Measurements from ENCODE around the gene ZMIZ2.
A peak's percentile ranks its signal among the peaks of the same experiment; 100 is the strongest.
"Not testable (repeated sequence)": the region's sequence is repeated elsewhere in the genome, so short reads cannot be mapped to it uniquely, and the experiment has no call there.

ZMIZ2 gene

GRCh38 chr7:44796504-44797328 is 48.1 kb downstream of the ZMIZ2 start, which contains the start of gene PPIA:
TSS of gene PPIA (plus strand) at chr7:44796681. CDS start at chr7:44796725, 44 bp downstream.
- TF ChIP-seq CTCF (IDR thresholded peaks at IDR 0.05; ENCODE audit: low read depth, low read length, missing control alignments) = no peak
- H3K4me3 ChIP-seq (ENCODE audit: low read depth, low read length) = peak within 1 kb of the TSS; percentile 69
- peak; percentile 96 for DNase-seq (ENCODE audit: low read depth)

GRCh38 chr7:44797329-44798258 is 48.9 kb downstream of the ZMIZ2 start:
- H3K4me3 ChIP-seq (ENCODE audit: low read depth, low read length) = peak overlapping the region; percentile 69
- TF ChIP-seq CTCF (IDR thresholded peaks at IDR 0.05; ENCODE audit: low read depth, low read length, missing control alignments) = peak; percentile 61
- peak; percentile 57 for DNase-seq (ENCODE audit: low read depth)

DNA sequence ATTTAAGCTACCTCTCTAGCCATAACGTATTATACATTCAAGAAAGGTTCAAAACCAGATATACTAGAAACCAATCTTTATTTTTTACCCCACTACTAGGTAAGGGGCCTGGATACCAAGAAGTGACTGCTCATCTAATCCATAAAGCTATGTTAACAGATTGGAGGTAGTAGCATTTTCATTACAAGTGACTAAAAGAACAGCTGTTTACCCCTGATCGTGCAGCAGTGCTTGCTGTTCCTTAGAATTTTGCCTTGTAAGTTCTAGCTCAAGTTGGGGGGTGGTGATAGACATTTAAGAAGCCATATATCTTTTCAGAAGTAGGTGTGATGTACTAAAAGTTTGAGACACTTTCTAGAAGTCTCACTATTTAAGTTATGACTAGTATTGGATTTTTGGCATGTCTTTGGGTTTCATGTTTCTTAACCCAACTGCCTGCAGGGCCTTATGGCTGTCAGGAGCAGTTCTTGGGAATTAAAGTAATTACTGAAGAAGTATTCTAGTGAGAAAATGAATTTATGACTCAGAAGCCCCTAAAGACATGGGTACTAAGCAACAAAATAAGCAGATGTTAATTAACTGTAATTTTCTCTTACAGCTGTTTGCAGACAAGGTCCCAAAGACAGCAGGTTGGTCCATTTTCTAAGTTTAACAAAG is 50.1 kb downstream of the ZMIZ2 start:
- peak overlapping the region; percentile 69 for H3K4me3 ChIP-seq (ENCODE audit: low read depth, low read length)
- TF ChIP-seq CTCF (IDR thresholded peaks at IDR 0.05; ENCODE audit: low read depth, low read length, missing control alignments) = no peak
- no peak for DNase-seq (ENCODE audit: low read depth)

- DNase-seq (ENCODE audit: low read depth) = no peak
- no peak overlapping the region for H3K4me3 ChIP-seq (ENCODE audit: low read depth, low read length)
- TF ChIP-seq CTCF (IDR thresholded peaks at IDR 0.05; ENCODE audit: low read depth, low read length, missing control alignments) = no peak
Measured at GRCh38 chr7:44799939-44800338, 51.3 kb downstream of the ZMIZ2 start.

DNA sequence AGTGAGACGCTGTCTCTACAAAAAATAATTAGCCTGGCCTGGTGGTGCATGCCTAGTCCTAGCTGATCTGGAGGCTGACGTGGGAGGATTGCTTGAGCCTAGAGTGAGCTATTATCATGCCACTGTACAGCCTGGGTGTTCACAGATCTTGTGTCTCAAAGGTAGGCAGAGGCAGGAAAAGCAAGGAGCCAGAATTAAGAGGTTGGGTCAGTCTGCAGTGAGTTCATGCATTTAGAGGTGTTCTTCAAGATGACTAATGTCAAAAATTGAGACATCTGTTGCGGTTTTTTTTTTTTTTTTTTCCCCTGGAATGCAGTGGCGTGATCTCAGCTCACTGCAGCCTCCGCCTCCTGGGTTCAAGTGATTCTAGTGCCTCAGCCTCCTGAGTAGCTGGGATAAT is 53.2 kb downstream of the ZMIZ2 start:
- H3K4me3 ChIP-seq (ENCODE audit: low read depth, low read length) = no peak overlapping the region
- no peak for TF ChIP-seq CTCF (IDR thresholded peaks at IDR 0.05; ENCODE audit: low read depth, low read length, missing control alignments)
- DNase-seq (ENCODE audit: low read depth) = no peak

- TF ChIP-seq CTCF (IDR thresholded peaks at IDR 0.05; ENCODE audit: low read depth, low read length, missing control alignments) = no peak
- H3K4me3 ChIP-seq (ENCODE audit: low read depth, low read length) = no peak overlapping the region
- DNase-seq (ENCODE audit: low read depth) = no peak
Measured at GRCh38 chr7:44802418-44803025, 53.9 kb downstream of the ZMIZ2 start.

DNA sequence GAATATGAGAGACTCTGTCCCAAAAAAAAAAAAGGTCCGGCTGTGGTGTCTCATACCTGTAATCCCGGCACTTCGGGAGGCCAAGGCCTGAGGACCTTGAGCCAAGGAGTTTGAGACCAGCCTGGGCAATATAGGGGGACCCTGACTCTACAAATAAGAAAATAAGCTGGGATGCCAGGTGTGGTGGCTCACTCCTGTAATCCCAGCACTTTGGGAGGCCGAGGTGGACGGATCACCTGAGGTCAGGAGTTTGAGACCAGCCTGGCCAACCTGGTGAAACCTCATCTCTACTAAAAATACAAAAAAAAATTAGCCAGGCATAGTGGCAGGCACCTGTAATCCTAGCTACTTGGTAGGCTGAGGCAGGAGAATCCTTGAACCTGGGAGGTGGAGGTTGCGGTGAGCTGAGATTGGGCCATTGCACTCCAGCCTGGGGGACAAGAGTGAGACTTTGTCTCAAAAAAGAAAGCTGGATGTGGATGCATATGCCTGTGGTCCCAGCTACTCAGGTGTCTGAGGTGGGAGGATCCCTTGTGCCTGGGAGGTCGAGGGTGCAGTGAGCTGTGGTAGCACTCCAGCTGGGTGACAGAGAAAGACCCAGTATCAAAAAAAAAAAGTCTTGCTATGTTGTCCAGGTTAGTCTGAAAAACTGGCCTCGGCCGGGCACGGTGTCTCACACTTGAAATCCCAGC is 55.3 kb downstream of the ZMIZ2 start:
- not testable (repeated sequence) for DNase-seq (ENCODE audit: low read depth); H3K4me3 ChIP-seq (ENCODE audit: low read depth, low read length)

Data from GM12864 (cell line).